IPS-NIHi7 (cell line): Measurements from ENCODE around the gene SAT1.

Experiments used
- DNase-seq: peaks from one replicate; pipeline ENCODE4 v3.0.0; 2012; ENCODE audit warnings: mixed read lengths; ENCODE audit errors: extremely low spot score

SAT1 gene

GRCh38 chrX:23810279-23810678 is 27.3 kb downstream of the SAT1 start:
- no peak for DNase-seq

DNA sequence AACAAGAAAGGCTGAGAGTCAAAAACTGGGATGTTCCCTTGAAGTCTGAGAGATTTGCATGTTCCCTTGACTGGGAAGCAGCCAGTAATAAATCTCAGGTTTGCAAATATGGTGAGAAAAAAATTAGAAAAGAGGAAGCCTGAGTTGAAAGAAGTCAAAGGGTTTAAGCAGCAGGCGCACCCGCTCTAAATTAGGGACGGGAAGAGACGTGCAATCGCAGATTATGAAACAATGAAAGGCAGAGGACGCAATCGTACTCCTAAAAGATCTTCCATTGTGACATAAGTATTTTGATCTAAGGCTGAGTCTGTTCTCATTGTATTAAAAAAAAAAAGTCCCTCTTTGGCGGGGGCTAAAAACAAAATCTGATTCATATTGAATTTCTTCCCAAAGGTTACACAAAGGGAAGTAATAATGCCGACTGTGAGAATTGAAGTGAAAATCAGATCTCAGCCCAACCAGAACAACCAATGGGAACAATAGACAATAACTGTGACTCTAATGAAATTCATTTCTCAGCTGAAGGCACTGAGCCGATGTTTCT is 28.2 kb downstream of the SAT1 start:
- DNase-seq, result no peak

DNA sequence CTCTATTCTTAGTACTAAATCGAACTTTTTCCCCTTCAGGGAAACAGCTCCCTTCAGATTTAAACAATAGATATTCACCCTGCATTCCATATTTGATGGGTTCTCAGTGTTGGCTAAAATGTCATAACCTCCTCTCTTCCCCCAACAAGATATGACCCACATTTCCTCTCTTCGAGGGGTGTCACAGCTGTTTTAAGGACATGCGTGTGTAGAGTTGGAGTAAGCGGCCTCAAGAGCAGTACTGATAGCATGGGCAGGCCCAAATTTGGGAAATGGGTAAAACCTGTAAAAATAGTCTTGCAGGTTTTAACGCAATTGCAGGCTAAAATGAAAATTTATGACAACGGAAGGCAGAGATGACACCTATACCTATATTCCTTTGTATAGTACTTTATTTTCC is 28.7 kb downstream of the SAT1 start:
- DNase-seq, result no peak

- no peak for DNase-seq
Observed at GRCh38 chrX:23813808-23814207, 30.8 kb downstream of the SAT1 start.

GRCh38 chrX:23815376-23815775 is 32.4 kb downstream of the SAT1 start:
- no peak for DNase-seq

DNA sequence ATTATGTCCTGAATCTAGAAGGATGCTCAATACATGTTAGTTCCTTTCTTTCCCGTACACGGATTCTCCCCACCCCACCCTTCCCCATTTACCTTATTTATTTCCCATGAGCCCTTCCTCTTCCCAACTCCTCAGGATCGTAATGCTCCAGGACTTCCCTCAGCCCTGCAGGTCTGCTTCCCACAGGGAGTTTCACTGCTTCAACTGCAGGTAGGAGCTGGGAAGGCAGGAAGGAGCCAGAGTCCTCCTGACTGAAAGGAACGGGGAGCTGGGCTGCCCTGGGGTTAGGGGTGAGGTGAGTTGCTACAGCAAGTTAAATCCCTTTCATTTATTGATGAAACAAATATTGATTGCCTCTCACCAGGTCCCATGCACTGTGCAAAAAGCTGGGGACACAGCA is 33.2 kb downstream of the SAT1 start:
- no peak for DNase-seq

GRCh38 chrX:23817979-23818336 is 35.0 kb downstream of the SAT1 start:
- DNase-seq, result no peak

- DNase-seq, result no peak
Observed at GRCh38 chrX:23819385-23820234, 36.6 kb downstream of the SAT1 start.

- DNase-seq, result no peak
Observed at GRCh38 chrX:23820235-23820782, 37.3 kb downstream of the SAT1 start.

DNA sequence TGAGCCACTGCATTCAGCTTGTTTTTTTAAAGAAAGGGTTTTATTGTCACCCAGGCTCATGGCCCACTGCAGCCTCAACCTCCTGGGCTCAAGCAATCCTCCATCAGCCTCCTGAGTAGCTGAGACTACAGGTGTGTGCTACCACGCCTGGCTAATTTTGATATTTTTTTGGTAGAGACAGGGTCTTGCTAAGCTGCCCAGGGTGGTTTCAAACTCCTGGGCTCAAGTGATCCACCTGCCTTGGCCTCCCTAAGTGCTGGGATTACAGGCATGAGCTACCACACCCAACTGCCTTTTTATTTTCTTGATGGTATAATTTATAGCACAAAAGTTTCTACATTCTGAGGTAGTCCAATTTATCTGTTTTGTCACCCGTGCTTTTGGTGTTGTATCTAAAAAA is 38.9 kb downstream of the SAT1 start:
- no peak for DNase-seq

DNA sequence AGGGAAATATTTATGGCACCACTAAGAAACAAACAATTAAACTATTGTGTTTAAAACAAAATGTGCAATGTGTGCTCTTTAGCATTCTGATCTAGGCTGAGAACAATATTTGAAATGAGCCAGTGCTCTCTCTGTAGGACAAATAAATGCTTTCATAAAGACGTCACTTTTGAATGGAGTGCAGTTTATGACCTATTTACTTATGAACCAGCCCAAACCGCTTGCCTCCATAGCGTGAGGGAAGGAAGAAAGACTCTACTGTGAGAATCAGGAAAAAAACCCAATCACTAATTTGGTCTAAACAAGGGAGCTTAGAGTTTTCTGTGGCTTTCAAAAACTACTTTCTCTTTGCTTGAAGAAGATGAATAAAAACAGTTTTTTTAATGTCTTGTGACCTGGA is 39.4 kb downstream of the SAT1 start:
- no peak for DNase-seq

DNA sequence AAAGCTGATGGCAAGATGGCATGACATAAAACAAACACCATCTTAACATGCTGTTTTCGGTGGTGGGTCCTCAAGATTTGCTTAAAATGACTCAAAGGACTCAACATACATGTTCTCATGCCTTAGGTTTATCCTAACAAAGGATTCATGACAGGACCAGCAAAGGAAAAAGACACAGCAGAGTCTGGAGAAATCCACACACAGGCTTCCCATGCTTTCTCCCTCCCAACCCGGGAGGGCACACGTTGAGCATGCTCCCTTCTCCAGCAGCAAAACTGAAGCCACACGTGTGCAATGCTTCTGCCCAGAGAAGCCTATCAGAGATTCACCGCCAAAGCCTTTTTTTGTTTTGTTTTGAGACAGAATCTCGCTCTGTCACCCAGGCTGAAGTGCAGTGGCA is 39.9 kb downstream of the SAT1 start:
- DNase-seq, result no peak

DNA sequence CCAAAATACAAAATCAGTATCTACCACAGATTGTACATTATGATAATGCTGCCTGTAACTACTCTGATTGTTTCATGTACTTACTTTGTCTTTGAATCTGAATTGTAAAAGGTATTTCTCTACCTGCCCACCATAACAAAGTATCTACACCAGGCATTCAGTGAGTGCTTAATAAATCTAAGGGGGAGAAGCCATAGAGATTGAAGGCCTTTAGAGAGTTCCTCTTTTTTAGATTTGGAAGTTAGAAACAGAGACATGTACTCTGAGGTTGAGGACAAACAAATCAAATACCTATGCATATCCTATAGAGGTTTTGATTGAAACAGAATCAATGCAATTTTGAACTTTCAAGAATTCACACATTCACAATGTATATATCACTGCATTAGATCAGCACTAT is 42.7 kb downstream of the SAT1 start:
- DNase-seq, result no peak

DNA sequence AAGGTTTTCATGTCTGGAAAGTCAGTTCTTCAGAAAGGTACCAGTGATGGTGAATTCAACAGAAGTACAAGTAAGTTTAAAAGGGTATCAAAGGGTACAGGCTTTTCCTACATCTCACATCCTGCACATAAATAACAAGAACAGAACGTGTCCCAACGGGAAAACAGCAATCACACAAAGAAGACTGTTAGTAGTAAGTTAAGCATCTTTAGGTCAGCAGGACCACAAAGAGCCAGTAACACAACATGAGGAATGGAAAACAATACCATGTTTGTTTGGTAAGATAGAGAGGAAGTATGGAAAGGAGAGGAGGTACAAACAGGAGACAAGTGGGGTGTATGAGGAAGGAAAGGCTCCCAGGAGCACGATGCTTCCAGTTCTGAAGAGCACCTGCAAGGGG is 43.2 kb downstream of the SAT1 start:
- no peak for DNase-seq

- no peak for DNase-seq
Observed at GRCh38 chrX:23826653-23827052, 43.7 kb downstream of the SAT1 start.

DNA sequence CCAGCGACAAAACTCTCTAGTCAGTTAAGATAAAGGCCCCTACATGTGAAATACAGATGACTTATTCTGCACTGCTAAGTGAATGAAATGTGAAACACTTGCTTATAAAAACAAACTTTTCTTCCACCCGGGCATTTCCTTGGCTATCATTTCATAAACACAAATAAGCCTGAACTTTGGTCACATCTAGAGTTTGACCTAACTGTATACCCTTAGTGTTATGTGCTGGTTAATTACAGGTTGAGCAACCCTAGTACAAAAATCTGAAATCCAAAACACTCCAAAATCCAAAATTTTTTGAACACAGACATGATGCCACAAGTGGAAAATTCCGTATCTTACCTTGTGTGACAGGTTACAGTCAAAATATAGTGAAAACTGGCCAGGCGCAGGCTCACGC is 45.9 kb downstream of the SAT1 start:
- no peak for DNase-seq

- no peak for DNase-seq
Observed at GRCh38 chrX:23832721-23833120, 49.7 kb downstream of the SAT1 start.
